LNCaP clone FGC (cell line): ENCODE data around the gene MCTP1.

Experiments
- DNase-seq: peaks from one replicate; pipeline ENCODE4 v3.0.0-alpha.2; 2011; ENCODE audit warnings: low read depth
- H3K4me3 ChIP-seq: 2 replicates; pipeline ENCODE4 v1.5.1; 2011; ENCODE audit warnings: mild to moderate bottlenecking, low read depth, low read length, control low read depth
- TF ChIP-seq, protein P1 (sequence below): IDR thresholded peaks from 2 replicates; pipeline ENCODE4 v1.5.1; 2012; ENCODE audit warnings: mild to moderate bottlenecking; ENCODE audit not compliant: control insufficient read depth, insufficient read depth; ENCODE audit errors: extremely low read depth

MCTP1 gene

DNA sequence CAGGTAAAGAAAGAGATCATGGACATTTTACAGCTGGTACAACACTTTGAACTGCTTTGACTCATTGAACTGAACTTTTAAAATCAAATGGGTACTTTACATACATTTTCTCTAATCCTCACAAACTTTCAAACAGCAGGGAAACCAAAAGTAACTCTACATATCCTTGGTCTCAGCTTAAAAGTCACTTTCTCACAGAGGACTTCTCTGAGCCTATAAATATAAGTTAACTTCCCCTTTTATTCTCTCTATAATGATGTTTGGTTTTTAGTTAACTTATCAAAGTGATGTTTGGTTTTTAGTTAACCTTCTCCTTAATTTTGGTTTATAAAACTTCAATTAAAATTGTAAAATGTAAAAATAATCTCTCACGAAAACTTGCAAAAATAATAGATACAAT lies 209.8 kb downstream of the MCTP1 start:
- TF ChIP-seq, protein P1, sequence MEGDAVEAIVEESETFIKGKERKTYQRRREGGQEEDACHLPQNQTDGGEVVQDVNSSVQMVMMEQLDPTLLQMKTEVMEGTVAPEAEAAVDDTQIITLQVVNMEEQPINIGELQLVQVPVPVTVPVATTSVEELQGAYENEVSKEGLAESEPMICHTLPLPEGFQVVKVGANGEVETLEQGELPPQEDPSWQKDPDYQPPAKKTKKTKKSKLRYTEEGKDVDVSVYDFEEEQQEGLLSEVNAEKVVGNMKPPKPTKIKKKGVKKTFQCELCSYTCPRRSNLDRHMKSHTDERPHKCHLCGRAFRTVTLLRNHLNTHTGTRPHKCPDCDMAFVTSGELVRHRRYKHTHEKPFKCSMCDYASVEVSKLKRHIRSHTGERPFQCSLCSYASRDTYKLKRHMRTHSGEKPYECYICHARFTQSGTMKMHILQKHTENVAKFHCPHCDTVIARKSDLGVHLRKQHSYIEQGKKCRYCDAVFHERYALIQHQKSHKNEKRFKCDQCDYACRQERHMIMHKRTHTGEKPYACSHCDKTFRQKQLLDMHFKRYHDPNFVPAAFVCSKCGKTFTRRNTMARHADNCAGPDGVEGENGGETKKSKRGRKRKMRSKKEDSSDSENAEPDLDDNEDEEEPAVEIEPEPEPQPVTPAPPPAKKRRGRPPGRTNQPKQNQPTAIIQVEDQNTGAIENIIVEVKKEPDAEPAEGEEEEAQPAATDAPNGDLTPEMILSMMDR = no peak
- no peak overlapping the region for H3K4me3 ChIP-seq
- no peak for DNase-seq

DNA sequence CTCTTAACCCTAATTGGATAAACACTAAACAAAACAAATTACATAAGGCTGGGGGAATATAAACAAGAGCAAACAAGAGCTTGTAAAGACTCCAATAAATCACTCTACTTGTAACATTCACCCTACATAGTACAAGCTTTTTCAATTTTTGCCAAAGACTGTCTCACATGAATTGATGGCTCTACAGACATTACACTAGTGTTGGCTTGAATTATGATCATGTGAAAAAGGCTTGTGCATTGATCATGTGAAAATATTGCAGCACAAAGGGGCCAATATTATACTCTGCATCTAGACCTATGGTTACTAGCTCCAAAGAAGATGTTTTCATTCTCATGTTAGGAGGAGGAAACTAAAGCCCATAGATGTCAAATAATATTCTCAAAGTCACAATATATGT lies 212.6 kb downstream of the MCTP1 start:
- TF ChIP-seq, protein P1 = no peak
- no peak overlapping the region for H3K4me3 ChIP-seq
- no peak for DNase-seq

DNA sequence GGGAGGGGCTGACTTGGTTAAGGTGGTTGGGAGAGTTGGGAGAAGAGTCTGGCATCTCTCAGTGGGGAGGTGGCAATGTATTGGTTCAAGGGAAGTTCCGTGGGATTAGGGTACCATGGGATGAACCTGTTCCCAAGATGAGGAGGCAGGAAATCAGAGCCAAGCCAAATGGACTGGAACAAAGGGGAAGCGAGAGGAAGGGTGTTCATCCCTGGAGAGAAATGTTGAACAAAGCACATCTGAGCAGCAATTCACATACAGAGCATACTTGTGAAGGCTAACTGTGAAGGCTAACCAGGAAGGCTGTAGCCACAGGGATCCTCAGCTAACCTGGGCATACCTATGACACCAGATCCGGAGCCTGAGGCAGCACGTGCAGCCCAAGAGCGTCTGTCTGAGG lies 214.0 kb downstream of the MCTP1 start:
- no peak for DNase-seq
- H3K4me3 ChIP-seq = no peak overlapping the region
- TF ChIP-seq, protein P1 = no peak

DNA sequence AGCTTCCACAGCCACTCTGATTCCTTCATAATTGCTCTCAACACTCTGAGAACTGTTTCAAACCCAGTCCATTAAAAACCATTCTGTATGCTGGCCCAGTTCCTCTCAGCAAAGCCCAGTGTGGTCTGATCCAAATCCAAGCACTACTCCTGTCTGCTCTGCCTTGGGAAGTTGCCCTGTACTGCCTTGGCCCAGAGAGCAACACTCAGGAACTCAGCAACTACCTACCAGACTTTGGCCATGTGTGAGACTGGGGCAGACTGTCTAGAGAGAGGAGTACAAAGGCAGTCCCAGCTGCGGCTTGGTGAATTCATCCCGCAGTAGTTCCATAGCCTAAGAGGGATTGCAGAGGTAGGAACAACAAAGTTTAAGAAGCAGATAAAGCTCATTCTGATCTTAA lies 214.4 kb downstream of the MCTP1 start:
- no peak for DNase-seq
- TF ChIP-seq, protein P1 = no peak
- H3K4me3 ChIP-seq = no peak overlapping the region

DNA sequence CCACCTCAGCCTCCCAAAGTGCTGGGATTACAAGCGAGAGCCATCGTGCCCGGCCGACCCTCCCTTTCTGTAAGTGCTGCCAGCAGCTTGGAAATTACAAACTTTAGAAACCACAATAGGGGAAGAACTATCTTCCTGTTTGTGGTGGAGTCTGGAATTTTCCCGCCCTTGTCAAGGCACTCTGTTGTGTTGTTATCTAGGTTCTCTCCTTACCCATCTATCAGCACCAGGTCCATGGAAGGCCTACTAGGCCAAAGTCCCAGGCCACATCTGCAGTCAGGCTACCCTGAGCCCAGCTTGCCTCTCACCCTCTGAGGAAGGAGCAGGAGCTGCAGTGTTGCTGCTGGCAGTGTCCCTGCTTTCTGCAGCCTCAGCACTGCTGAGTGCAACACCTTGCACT lies 214.9 kb downstream of the MCTP1 start:
- DNase-seq = no peak
- no peak overlapping the region for H3K4me3 ChIP-seq
- TF ChIP-seq, protein P1 = no peak

DNA sequence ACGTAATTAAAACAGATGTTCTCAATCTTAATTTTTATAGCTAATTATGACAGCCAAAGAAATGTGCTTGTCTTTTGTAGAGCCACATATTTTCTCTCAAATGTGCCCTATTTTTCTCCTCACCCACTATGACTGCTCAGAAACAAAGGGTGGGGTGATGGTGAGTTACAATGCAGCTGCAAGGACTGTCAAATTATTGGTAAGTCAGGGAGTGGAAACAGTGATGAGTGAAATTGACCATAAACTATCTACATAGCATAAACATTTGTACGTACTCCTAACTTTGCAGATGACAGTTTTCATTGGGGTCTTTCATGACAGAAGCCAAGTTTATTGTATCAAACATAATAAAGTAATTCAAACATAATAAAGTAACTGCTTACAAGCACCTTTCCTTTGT lies 215.9 kb downstream of the MCTP1 start:
- TF ChIP-seq, protein P1 = no peak
- no peak for DNase-seq
- H3K4me3 ChIP-seq = no peak overlapping the region

DNA sequence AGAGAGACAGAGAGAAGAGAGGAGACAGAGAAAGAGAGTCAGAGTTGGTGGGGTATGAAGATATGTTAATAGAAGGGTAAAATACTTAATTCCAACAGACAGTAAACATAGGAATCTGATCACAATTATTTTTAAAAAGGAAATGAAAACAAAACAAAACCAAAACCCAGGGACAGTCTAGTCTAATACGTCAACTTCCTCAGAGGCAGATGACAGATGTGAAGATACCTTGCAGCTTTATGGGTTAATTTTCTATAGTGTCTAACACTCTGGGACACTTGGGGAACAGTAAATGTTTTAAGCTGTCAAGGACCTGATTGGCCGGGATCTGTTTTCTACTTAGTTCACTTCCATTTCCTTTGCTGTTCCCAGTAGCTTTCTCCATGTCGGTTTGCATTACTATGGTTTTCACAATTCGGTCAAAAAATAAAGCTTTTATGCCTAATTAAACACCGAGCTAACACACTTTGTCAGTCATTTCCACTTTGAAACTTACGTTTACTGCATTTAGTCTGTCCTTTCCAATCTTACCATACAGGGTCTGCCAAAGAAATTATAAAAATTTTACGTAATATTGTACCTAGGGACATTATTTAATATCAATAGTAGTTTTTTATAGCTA lies 216.5 kb downstream of the MCTP1 start:
- no peak overlapping the region for H3K4me3 ChIP-seq
- TF ChIP-seq, protein P1 = no peak
- no peak for DNase-seq
